Measurements from ENCODE around the gene XPNPEP2.

XPNPEP2 gene

GRCh38 chrX:129754056-129755024, 15.6 kb downstream of the XPNPEP2 start:
- Histone ChIP-seq H3K4me1 (ENCODE audit: control insufficient read depth in 1 of 2, insufficient read depth in 2 of 2, low read length in 2 of 2) (no peaks in the 10 kb centered on the region), H2AFZ (ENCODE audit: insufficient read depth, low read length, poor library complexity) (no peak overlapping the region), H2BK5ac (ENCODE audit: low read depth, low read length, poor library complexity) (no peak overlapping the region), H3K79me1 (ENCODE audit: low read length) (no peaks in the 10 kb centered on the region), H3K79me2 (ENCODE audit: control insufficient read depth, insufficient read depth, low read length, poor library complexity) (no peaks in the 10 kb centered on the region), H3K27ac (ENCODE audit: low read depth, low read length) (no peak overlapping the region), H3K23ac (ENCODE audit: low read length) (no peak overlapping the region), H2AK5ac (ENCODE audit: low read length) (no peak overlapping the region), H3K4me3 (ENCODE audit: low read depth, low read length) (no peak overlapping the region), H3K14ac (ENCODE audit: low read length) (no peak overlapping the region), H2BK12ac (ENCODE audit: low read length) (no peak overlapping the region), H3K18ac (ENCODE audit: low read length) (no peak overlapping the region), H3K9ac (ENCODE audit: low read length) (no peak overlapping the region), H4K8ac (ENCODE audit: low read depth, low read length) (no peak overlapping the region), H3K4me2 (ENCODE audit: low read length) (no peak overlapping the region), H3K27me3 (ENCODE audit: insufficient read depth, low read length) (no peaks in the 10 kb centered on the region), H4K12ac (ENCODE audit: low read depth, low read length) (no peak overlapping the region), H3K9me3 (ENCODE audit: insufficient read depth, low read depth, low read length) (no peaks in the 10 kb centered on the region), H4K91ac (ENCODE audit: low read depth, low read length) (no peak overlapping the region), H3K36me3 (ENCODE audit: control insufficient read depth in 1 of 2, insufficient read depth in 2 of 2, low read length in 2 of 2) (no peaks in the 10 kb centered on the region), H3K4ac (ENCODE audit: low read depth, low read length) (no peak overlapping the region), H2BK120ac (ENCODE audit: insufficient read depth, low read length, poor library complexity) (no peak overlapping the region)
- no peak for DNase-seq
- WGBS (ENCODE audit: extremely low coverage, insufficient coverage, insufficient read length), result no CpG with 5 or more reads among the region's 22 CpGs

GRCh38 chrX:129755779-129756650, 17.2 kb downstream of the XPNPEP2 start:
- Histone ChIP-seq H3K9me3 (ENCODE audit: insufficient read depth, low read depth, low read length) (no peaks in the 10 kb centered on the region), H3K9ac (ENCODE audit: low read length) (no peak overlapping the region), H3K4me2 (ENCODE audit: low read length) (no peak overlapping the region), H3K4me1 (ENCODE audit: control insufficient read depth in 1 of 2, insufficient read depth in 2 of 2, low read length in 2 of 2) (no peaks in the 10 kb centered on the region), H3K23ac (ENCODE audit: low read length) (no peak overlapping the region), H3K4me3 (ENCODE audit: low read depth, low read length) (no peak overlapping the region), H3K79me2 (ENCODE audit: control insufficient read depth, insufficient read depth, low read length, poor library complexity) (no peaks in the 10 kb centered on the region), H3K18ac (ENCODE audit: low read length) (no peak overlapping the region), H3K14ac (ENCODE audit: low read length) (no peak overlapping the region), H4K91ac (ENCODE audit: low read depth, low read length) (no peak overlapping the region), H2AFZ (ENCODE audit: insufficient read depth, low read length, poor library complexity) (no peak overlapping the region), H2BK12ac (ENCODE audit: low read length) (no peak overlapping the region), H4K8ac (ENCODE audit: low read depth, low read length) (no peak overlapping the region), H2BK120ac (ENCODE audit: insufficient read depth, low read length, poor library complexity) (no peak overlapping the region), H2AK5ac (ENCODE audit: low read length) (no peak overlapping the region), H2BK5ac (ENCODE audit: low read depth, low read length, poor library complexity) (no peak overlapping the region), H3K79me1 (ENCODE audit: low read length) (no peaks in the 10 kb centered on the region), H3K27me3 (ENCODE audit: insufficient read depth, low read length) (no peaks in the 10 kb centered on the region), H3K4ac (ENCODE audit: low read depth, low read length) (no peak overlapping the region), H4K12ac (ENCODE audit: low read depth, low read length) (no peak overlapping the region), H3K27ac (ENCODE audit: low read depth, low read length) (no peak overlapping the region), H3K36me3 (ENCODE audit: control insufficient read depth in 1 of 2, insufficient read depth in 2 of 2, low read length in 2 of 2) (no peaks in the 10 kb centered on the region)
- no peak for DNase-seq
- no CpG with 5 or more reads among the region's 18 CpGs for WGBS (ENCODE audit: extremely low coverage, insufficient coverage, insufficient read length)

GRCh38 chrX:129759576-129760061, 20.8 kb downstream of the XPNPEP2 start:
- Histone ChIP-seq H4K8ac (ENCODE audit: low read depth, low read length) (no peak overlapping the region), H3K23ac (ENCODE audit: low read length) (no peak overlapping the region), H3K4me3 (ENCODE audit: low read depth, low read length) (no peak overlapping the region), H3K18ac (ENCODE audit: low read length) (no peak overlapping the region), H3K27ac (ENCODE audit: low read depth, low read length) (no peak overlapping the region), H3K4me1 (ENCODE audit: control insufficient read depth in 1 of 2, insufficient read depth in 2 of 2, low read length in 2 of 2) (no peaks in the 10 kb centered on the region), H3K27me3 (ENCODE audit: insufficient read depth, low read length) (no peaks in the 10 kb centered on the region), H2AFZ (ENCODE audit: insufficient read depth, low read length, poor library complexity) (peak overlapping the region; percentile 17), H3K36me3 (ENCODE audit: control insufficient read depth in 1 of 2, insufficient read depth in 2 of 2, low read length in 2 of 2) (no peaks in the 10 kb centered on the region), H3K14ac (ENCODE audit: low read length) (no peak overlapping the region), H3K4me2 (ENCODE audit: low read length) (no peak overlapping the region), H3K79me2 (ENCODE audit: control insufficient read depth, insufficient read depth, low read length, poor library complexity) (no peaks in the 10 kb centered on the region), H4K12ac (ENCODE audit: low read depth, low read length) (no peak overlapping the region), H3K9ac (ENCODE audit: low read length) (no peak overlapping the region), H2BK120ac (ENCODE audit: insufficient read depth, low read length, poor library complexity) (no peak overlapping the region), H3K9me3 (ENCODE audit: insufficient read depth, low read depth, low read length) (no peaks in the 10 kb centered on the region), H3K79me1 (ENCODE audit: low read length) (no peaks in the 10 kb centered on the region), H3K4ac (ENCODE audit: low read depth, low read length) (no peak overlapping the region), H2BK5ac (ENCODE audit: low read depth, low read length, poor library complexity) (no peak overlapping the region), H2AK5ac (ENCODE audit: low read length) (no peak overlapping the region), H2BK12ac (ENCODE audit: low read length) (no peak overlapping the region), H4K91ac (ENCODE audit: low read depth, low read length) (no peak overlapping the region)
- WGBS (ENCODE audit: extremely low coverage, insufficient coverage, insufficient read length), result no CpG with 5 or more reads among the region's 14 CpGs
- peak; percentile 39 to 59 for DNase-seq

- Histone ChIP-seq H3K4me1 (ENCODE audit: control insufficient read depth in 1 of 2, insufficient read depth in 2 of 2, low read length in 2 of 2) (no peaks in the 10 kb centered on the region), H2AFZ (ENCODE audit: insufficient read depth, low read length, poor library complexity) (no peak overlapping the region), H3K79me2 (ENCODE audit: control insufficient read depth, insufficient read depth, low read length, poor library complexity) (no peaks in the 10 kb centered on the region), H3K4me2 (ENCODE audit: low read length) (no peak overlapping the region), H3K27me3 (ENCODE audit: insufficient read depth, low read length) (no peaks in the 10 kb centered on the region), H4K8ac (ENCODE audit: low read depth, low read length) (no peak overlapping the region), H2BK120ac (ENCODE audit: insufficient read depth, low read length, poor library complexity) (no peak overlapping the region), H3K9ac (ENCODE audit: low read length) (no peak overlapping the region), H2BK5ac (ENCODE audit: low read depth, low read length, poor library complexity) (no peak overlapping the region), H3K36me3 (ENCODE audit: control insufficient read depth in 1 of 2, insufficient read depth in 2 of 2, low read length in 2 of 2) (no peaks in the 10 kb centered on the region), H4K91ac (ENCODE audit: low read depth, low read length) (no peak overlapping the region), H2AK5ac (ENCODE audit: low read length) (no peak overlapping the region), H3K27ac (ENCODE audit: low read depth, low read length) (no peak overlapping the region), H3K4ac (ENCODE audit: low read depth, low read length) (no peak overlapping the region), H3K14ac (ENCODE audit: low read length) (no peak overlapping the region), H4K12ac (ENCODE audit: low read depth, low read length) (no peak overlapping the region), H3K79me1 (ENCODE audit: low read length) (no peaks in the 10 kb centered on the region), H3K4me3 (ENCODE audit: low read depth, low read length) (no peak overlapping the region), H3K18ac (ENCODE audit: low read length) (no peak overlapping the region), H3K23ac (ENCODE audit: low read length) (no peak overlapping the region), H2BK12ac (ENCODE audit: low read length) (no peak overlapping the region), H3K9me3 (ENCODE audit: insufficient read depth, low read depth, low read length) (no peaks in the 10 kb centered on the region)
- DNase-seq, result no peak
- WGBS (ENCODE audit: extremely low coverage, insufficient coverage, insufficient read length), result no CpG with 5 or more reads among the region's 9 CpGs
These were observed 21.4 kb downstream of the XPNPEP2 start for GRCh38 chrX:129760155-129760554.

All from trophoblast cell (in vitro differentiated cells and primary cell).